Measurements from ENCODE around the gene OBSL1.
A peak's percentile ranks its signal among the peaks of the same experiment; 100 is the strongest.

OBSL1 gene

GRCh38 chr2:219571311-219572236 is at the start of gene OBSL1:
TSS of gene OBSL1 (minus strand) at chr2:219571539. CDS start at chr2:219571232, 307 bp downstream.
- FAIRE-seq, result no peak

GRCh38 chr2:219620546-219620945 is 49.2 kb upstream of the OBSL1 start:
- FAIRE-seq, result no peak

GRCh38 chr2:219619235-219619634 is 47.9 kb upstream of the OBSL1 start:
- FAIRE-seq, result no peak

GRCh38 chr2:219618733-219619122 is 47.4 kb upstream of the OBSL1 start:
- FAIRE-seq, result no peak

GRCh38 chr2:219616550-219616949 is 45.2 kb upstream of the OBSL1 start:
- no peak for FAIRE-seq

GRCh38 chr2:219615894-219616293 is 44.6 kb upstream of the OBSL1 start:
- FAIRE-seq, result no peak

- FAIRE-seq, result no peak
Measured at GRCh38 chr2:219615036-219615435, 43.7 kb upstream of the OBSL1 start.

- no peak for FAIRE-seq
Measured at GRCh38 chr2:219614076-219614860, 42.9 kb upstream of the OBSL1 start.

- no peak for FAIRE-seq
Measured at GRCh38 chr2:219613461-219614070, 42.2 kb upstream of the OBSL1 start.

GRCh38 chr2:219612577-219613286 is 41.4 kb upstream of the OBSL1 start:
- FAIRE-seq, result no peak

- FAIRE-seq, result no peak
Measured at GRCh38 chr2:219611866-219612576, 40.7 kb upstream of the OBSL1 start.

GRCh38 chr2:219611306-219611705 is 40.0 kb upstream of the OBSL1 start:
- FAIRE-seq, result no peak

- FAIRE-seq, result no peak
Measured at GRCh38 chr2:219609149-219609750, 37.9 kb upstream of the OBSL1 start.

GRCh38 chr2:219608399-219608964 is 37.1 kb upstream of the OBSL1 start:
- FAIRE-seq, result no peak

- FAIRE-seq, result no peak
Measured at GRCh38 chr2:219607931-219608330, 36.6 kb upstream of the OBSL1 start.

- FAIRE-seq, result no peak
Measured at GRCh38 chr2:219605607-219605954, 34.2 kb upstream of the OBSL1 start.

GRCh38 chr2:219603771-219604170 is 32.4 kb upstream of the OBSL1 start:
- FAIRE-seq, result no peak

GRCh38 chr2:219598308-219599078 is 27.2 kb upstream of the OBSL1 start:
- FAIRE-seq, result no peak

GRCh38 chr2:219597552-219598307 is 26.4 kb upstream of the OBSL1 start, which contains the start of gene STK11IP:
TSS of gene STK11IP (plus strand) at chr2:219597857. CDS start at chr2:219598120, 263 bp downstream.
- peak; percentile 80 for FAIRE-seq
